Measurements from ENCODE around the gene MBD2.

- TF ChIP-seq, protein P1, sequence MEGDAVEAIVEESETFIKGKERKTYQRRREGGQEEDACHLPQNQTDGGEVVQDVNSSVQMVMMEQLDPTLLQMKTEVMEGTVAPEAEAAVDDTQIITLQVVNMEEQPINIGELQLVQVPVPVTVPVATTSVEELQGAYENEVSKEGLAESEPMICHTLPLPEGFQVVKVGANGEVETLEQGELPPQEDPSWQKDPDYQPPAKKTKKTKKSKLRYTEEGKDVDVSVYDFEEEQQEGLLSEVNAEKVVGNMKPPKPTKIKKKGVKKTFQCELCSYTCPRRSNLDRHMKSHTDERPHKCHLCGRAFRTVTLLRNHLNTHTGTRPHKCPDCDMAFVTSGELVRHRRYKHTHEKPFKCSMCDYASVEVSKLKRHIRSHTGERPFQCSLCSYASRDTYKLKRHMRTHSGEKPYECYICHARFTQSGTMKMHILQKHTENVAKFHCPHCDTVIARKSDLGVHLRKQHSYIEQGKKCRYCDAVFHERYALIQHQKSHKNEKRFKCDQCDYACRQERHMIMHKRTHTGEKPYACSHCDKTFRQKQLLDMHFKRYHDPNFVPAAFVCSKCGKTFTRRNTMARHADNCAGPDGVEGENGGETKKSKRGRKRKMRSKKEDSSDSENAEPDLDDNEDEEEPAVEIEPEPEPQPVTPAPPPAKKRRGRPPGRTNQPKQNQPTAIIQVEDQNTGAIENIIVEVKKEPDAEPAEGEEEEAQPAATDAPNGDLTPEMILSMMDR (IDR thresholded peaks at IDR 0.05) = no peak
- no peak for TF ChIP-seq POLR2A (IDR thresholded peaks at IDR 0.05)
- TF ChIP-seq POLR2AphosphoS5 (IDR thresholded peaks at IDR 0.05) = no peak
- TF ChIP-seq EP300 (IDR thresholded peaks at IDR 0.05) = no peak
These were observed 14.0 kb downstream of the MBD2 start for GRCh38 chr18:54210463-54210862.
